NCI-H2227 treated with DMSO at 0.1 percent for 48 hours (cell line): ENCODE measurements around the gene TAF4B.
A peak's percentile ranks its signal among the peaks of the same experiment; 100 is the strongest.

ENCODE experiments used
- DNase-seq: peaks from one replicate; lab custom pipeline; 2025; lab: John Stamatoyannopoulos, UW

TAF4B gene

DNA sequence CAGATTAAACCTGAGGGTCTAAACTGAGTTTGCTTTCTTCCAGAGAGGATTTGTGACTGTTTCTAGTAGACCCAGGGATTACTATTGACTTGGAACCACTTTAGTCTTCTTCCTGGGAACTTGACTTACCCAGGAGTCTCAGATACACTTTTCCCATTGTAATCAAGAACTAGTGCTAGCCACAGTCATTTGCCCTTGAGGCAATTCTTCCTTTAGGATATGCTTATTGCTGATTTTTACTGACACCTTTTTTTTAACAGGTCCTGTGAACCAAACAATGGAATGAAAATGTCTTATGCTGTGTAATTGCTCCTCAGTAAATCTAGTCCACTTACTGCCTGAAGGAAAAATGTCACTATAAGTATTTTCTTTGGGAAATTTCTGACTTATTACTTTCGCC lies 78.3 kb downstream of the TAF4B start:
- no peak for DNase-seq

DNA sequence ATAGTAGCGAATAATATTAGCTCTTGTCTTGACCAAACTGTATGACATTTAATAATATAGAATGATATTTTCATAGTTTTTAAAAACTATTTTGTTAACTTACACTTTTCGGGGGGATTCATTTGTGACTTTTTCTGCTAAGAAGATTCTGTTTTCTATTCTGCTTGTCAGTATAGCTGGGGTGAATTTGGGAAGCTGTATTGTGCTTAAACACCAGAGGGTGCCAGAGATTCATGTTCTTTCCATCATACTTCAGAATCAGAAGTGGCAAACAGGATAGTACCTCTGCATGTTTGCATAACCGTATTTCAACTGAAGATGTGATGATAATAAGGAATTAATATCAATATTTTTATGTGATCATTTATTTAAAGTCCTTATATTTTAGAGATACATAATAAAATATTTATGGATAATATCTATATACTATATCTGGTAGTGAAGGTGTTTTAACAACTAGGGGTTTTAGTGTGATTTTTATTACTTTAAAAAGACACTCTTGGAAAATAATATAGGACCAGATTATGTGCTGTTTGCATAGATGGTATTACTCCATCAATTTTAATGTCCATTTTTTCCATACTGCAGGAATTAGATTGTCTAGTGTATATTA lies 81.0 kb downstream of the TAF4B start:
- peak; percentile 72 for DNase-seq

GRCh38 chr18:26309281-26309680 lies 83.0 kb downstream of the TAF4B start:
- no peak for DNase-seq

- DNase-seq: no peak
These were observed 86.0 kb downstream of the TAF4B start for GRCh38 chr18:26312199-26312598.

DNA sequence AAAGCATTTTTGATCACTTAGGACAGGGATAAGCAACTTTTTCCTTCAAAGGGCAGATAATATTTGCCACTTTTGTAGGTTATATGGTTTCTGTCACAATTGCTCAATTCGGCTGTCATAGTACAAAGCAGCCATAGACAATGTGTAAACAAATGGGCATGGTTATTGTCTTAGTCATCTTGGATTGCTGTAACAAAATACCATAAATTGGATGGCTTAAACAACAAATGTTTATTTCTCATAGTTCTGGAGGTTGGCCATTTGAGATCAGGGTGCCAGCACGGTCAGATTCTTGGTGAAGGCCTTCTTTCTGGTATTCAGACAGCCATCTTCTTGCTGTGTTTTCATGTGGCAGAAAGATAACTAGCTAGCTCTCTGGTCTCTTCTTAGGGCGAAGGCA lies 91.2 kb downstream of the TAF4B start:
- DNase-seq: no peak

GRCh38 chr18:26320686-26321085 lies 94.4 kb downstream of the TAF4B start:
- DNase-seq: no peak

- no peak for DNase-seq
These were observed 96.8 kb downstream of the TAF4B start for GRCh38 chr18:26322890-26323653.

DNA sequence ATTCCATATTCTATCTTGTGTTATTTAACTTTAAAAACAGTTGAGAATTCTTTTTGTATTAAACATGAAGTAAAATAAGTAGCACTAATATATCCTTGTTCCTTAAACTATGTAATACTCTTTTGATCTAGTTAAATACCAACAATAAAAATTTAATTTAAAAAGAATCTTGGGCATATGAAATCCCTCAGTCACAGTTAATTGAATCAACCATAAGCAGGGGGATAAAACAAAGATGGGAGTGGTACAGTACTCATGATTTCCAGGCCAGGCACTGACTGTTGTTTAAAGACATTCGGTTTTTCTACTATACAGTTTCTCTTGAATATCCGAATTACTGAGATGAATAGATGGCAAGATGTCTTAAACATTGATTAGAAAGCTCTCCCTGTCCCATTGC lies 99.5 kb downstream of the TAF4B start:
- no peak for DNase-seq

DNA sequence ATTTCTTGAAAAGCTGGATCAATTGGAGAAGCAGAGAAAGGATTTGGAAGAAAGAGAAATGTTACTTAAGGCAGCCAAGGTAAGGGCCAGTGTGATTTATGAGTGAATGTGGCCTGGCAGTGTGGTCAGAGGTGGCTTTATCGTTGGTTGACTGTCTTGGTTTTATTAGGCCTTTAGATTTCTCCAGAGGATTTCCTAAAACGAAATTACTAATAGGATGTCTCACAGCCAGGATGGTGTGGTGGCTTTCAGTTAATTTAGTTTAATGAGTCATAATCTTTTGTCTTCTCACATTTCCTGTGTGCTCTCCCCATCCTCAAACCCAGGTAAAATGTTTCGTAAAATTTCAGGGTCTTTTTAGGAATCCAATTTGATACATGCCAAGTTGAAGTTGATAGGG lies 100.8 kb downstream of the TAF4B start:
- DNase-seq: no peak

GRCh38 chr18:26332991-26333390 lies 106.7 kb downstream of the TAF4B start:
- no peak for DNase-seq

- DNase-seq: no peak
These were observed 108.9 kb downstream of the TAF4B start for GRCh38 chr18:26335156-26335555.

DNA sequence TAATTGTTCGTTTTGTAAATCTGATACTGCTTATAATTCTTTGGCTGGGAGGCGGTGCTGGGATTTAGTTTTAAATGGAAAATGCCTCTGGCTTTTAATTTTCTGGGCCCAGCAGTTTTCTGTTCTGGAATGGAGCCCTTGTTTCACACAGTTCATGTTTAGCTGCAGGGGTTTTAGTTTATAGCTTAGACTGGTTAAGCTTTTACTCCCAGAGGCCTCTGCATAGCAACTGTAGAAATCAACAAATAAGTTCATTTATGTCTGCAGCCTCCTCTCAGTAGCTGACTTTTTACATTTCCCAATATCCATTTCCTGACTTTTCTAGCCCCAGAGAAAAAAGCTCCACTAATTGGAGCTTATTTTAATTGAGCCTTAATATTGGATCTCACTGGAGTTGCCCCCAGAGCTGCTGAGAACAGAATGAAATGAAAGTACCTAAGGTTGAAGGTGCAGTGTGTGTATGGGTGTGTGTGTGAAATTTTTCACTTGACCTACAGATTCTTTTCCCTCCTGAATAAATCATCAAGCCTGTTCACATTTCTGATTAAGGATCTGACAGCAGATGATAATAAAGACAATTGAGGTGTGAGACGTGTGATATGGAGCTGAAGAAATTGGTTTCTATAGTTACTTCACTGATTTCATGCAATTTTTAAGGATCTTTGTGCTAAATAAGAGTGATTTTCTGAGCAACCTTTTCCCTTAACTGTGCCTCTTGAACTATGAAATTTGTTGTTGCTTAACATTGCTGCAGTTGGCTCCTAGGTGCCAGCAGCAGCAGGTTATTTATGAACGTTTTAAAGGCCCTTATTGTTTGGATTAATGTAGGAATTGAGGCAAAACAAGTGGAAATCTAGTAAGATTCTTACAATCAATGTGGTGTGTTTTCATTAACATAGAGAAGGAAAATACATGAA lies 109.6 kb downstream of the TAF4B start:
- DNase-seq: no peak

DNA sequence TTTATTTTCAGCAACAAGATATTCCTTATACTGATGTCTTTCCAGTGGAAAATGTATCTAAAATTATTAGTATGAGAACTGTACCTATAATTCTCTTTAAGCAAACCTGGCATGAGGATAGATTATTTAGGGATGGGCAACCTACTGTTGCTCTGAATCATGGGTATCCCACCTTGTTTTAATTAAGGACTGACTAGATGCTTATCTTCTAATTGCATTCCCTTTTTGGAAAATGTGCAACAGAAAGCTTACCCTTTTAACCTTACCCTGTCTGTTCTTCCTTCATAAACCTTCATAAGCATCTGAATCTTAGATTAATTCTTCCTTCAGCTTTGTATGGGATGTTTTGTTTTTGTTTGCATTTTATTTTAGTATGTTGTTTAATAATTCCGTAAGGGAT lies 110.3 kb downstream of the TAF4B start:
- DNase-seq: no peak

GRCh38 chr18:26342646-26343045 lies 116.4 kb downstream of the TAF4B start:
- no peak for DNase-seq

DNA sequence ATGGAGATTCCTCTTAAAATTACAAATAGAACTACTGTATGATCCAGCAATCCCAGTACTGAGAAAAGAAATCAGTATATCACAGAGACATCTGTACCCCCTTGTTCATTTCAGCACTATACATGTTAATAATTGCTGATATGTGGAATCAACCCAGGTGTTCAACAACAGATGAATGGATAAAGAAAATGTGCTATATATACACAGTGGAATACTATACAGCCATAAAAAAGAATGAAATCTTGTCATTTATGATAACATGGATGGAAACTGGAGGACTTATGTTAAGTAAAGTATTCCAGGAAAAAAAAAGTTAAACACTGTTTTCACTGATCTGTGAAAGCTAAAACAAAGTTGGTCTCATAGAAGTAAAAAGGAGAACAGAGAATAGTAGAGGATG lies 124.7 kb downstream of the TAF4B start:
- DNase-seq: no peak

GRCh38 chr18:26356045-26356785 lies 130.0 kb downstream of the TAF4B start:
- DNase-seq: no peak

DNA sequence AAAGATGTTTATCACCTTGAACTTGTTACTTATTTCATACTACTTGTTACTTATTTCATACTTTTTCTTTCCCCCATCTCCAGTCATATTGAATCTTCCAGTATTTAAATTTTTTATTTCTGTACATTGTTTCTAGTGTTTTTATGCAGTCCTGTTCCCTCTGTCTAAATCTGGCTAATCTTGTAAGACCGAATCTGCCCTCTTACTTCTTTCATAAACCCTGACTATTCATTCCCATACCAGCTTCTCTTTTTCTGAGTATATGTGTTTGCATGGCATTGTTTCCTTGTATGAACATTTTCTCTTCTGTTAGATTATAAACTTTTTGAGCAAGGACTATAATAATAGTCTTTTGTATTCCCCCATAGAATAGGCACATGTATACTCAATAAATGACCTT lies 131.7 kb downstream of the TAF4B start:
- DNase-seq: no peak

- DNase-seq: no peak
These were observed 135.8 kb downstream of the TAF4B start for GRCh38 chr18:26362021-26362420.

DNA sequence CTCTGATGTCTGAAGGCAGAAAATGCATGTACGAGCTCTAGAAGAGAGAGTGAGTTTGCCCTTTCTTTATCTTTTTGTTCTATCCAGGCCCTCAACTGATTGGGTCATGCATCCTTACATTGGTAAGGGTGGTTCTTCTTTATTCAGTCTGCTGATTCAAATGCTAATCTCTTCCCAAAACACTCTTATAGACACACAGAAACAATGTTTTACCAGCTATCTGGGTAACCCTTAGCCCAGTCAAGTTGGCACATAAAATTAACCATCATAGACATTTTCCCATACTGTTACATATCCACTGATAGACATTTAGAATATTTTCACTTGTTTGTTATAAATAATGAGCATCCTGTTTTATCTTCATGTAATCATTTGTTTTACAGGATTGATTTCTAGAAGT lies 141.2 kb downstream of the TAF4B start:
- DNase-seq: no peak

GRCh38 chr18:26370037-26370436 lies 143.8 kb downstream of the TAF4B start:
- DNase-seq: no peak

GRCh38 chr18:26376105-26376504 lies 149.9 kb downstream of the TAF4B start:
- no peak for DNase-seq

DNA sequence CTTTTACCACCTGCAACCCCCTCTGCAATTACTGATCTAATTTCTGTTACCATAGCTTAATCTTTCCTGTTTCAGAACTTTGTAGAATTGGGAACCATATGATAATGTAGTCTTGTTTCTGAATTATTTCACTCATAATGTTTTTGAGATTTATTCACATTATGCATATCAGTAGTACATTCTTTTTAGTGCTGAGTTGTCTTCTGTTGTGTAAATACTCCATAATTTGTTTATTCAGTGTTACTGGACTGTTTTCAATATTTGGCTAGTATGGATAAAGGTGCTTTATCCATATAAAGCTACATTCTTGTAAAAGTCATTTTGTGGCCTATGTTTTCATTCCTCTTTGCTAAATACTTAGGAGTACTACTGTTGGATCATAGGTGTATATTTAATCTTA lies 152.5 kb downstream of the TAF4B start:
- no peak for DNase-seq
